ENCODE results near the gene ZDHHC14. TPM values are rescaled to one million over a fixed set of nuclear protein-coding genes. Genes with fewer than 3 reads are reported as not detected.

ZDHHC14 gene
- total RNA-seq, 1 experiment from 2014 or later, result 3.2 TPM

- TF ChIP-seq CTCF (conservative IDR thresholded peaks at IDR 0.05; ENCODE audit: low read depth, low read length) (no peak), EZH2 (IDR thresholded peaks at IDR 0.05; ENCODE audit: borderline replicate concordance, low read depth, low read length, poor library complexity, severe bottlenecking) (no peak)
- intact Hi-C loops (cut with micrococcal nuclease; ENCODE audit: unreplicated experiment), result no loop called here
- ChIA-PET CTCF (no interaction called here), POLR2A (ENCODE audit: low non-redundant PET) (no interaction called here)
- H3K27ac ChIP-seq (ENCODE audit: low read depth, low read length, poor library complexity, severe bottlenecking), result no peak overlapping the region
- no peaks in the 10 kb centered on the region for H3K36me3 ChIP-seq (ENCODE audit: insufficient read depth, low read length, poor library complexity, severe bottlenecking)
- no peak for DNase-seq (ENCODE audit: low spot score)
- H3K4me3 ChIP-seq (ENCODE audit: low read depth, low read length, poor library complexity, severe bottlenecking), result no peak overlapping the region
- H3K27me3 ChIP-seq (replicated peaks; ENCODE audit: insufficient read depth, low read depth, low read length, poor library complexity), result no peaks in the 10 kb centered on the region
- H3K4me1 ChIP-seq (ENCODE audit: insufficient read depth, low read length, poor library complexity, severe bottlenecking), result no peaks in the 10 kb centered on the region
- H3K9me3 ChIP-seq (ENCODE audit: low read depth, low read length, poor library complexity, severe bottlenecking), result no peaks in the 10 kb centered on the region
- BruUV-seq (replicated peaks), result no TSS peak
Measured at GRCh38 chr6:157604816-157605215, 223.8 kb downstream of the ZDHHC14 start.

- intact Hi-C loops (cut with micrococcal nuclease; ENCODE audit: unreplicated experiment), result no loop called here
- no peaks in the 10 kb centered on the region for H3K4me1 ChIP-seq (ENCODE audit: insufficient read depth, low read length, poor library complexity, severe bottlenecking)
- no peak overlapping the region for H3K4me3 ChIP-seq (ENCODE audit: low read depth, low read length, poor library complexity, severe bottlenecking)
- DNase-seq (ENCODE audit: low spot score), result no peak
- no peak overlapping the region for H3K27ac ChIP-seq (ENCODE audit: low read depth, low read length, poor library complexity, severe bottlenecking)
- no peaks in the 10 kb centered on the region for H3K27me3 ChIP-seq (replicated peaks; ENCODE audit: insufficient read depth, low read depth, low read length, poor library complexity)
- H3K9me3 ChIP-seq (ENCODE audit: low read depth, low read length, poor library complexity, severe bottlenecking), result no peaks in the 10 kb centered on the region
- POLR2A ChIA-PET (ENCODE audit: low non-redundant PET), result no interaction called here
- TF ChIP-seq EZH2 (IDR thresholded peaks at IDR 0.05; ENCODE audit: borderline replicate concordance, low read depth, low read length, poor library complexity, severe bottlenecking) (no peak), CTCF (conservative IDR thresholded peaks at IDR 0.05; ENCODE audit: low read depth, low read length) (no peak)
- BruUV-seq (replicated peaks), result no TSS peak
- no peaks in the 10 kb centered on the region for H3K36me3 ChIP-seq (ENCODE audit: insufficient read depth, low read length, poor library complexity, severe bottlenecking)
- CTCF ChIA-PET, result no interaction called here
Measured at GRCh38 chr6:157605484-157605883, 224.5 kb downstream of the ZDHHC14 start.

GRCh38 chr6:157606516-157606915 lies 225.5 kb downstream of the ZDHHC14 start:
- no peak for DNase-seq (ENCODE audit: low spot score)
- ChIA-PET POLR2A (ENCODE audit: low non-redundant PET) (no interaction called here), CTCF (no interaction called here)
- Histone ChIP-seq H3K27ac (ENCODE audit: low read depth, low read length, poor library complexity, severe bottlenecking) (no peak overlapping the region), H3K4me1 (ENCODE audit: insufficient read depth, low read length, poor library complexity, severe bottlenecking) (no peaks in the 10 kb centered on the region), H3K4me3 (ENCODE audit: low read depth, low read length, poor library complexity, severe bottlenecking) (no peak overlapping the region), H3K36me3 (ENCODE audit: insufficient read depth, low read length, poor library complexity, severe bottlenecking) (no peaks in the 10 kb centered on the region), H3K9me3 (ENCODE audit: low read depth, low read length, poor library complexity, severe bottlenecking) (no peaks in the 10 kb centered on the region), H3K27me3 (replicated peaks; ENCODE audit: insufficient read depth, low read depth, low read length, poor library complexity) (no peaks in the 10 kb centered on the region)
- intact Hi-C loops (cut with micrococcal nuclease; ENCODE audit: unreplicated experiment), result no loop called here
- no peak for TF ChIP-seq EZH2 (IDR thresholded peaks at IDR 0.05; ENCODE audit: borderline replicate concordance, low read depth, low read length, poor library complexity, severe bottlenecking)
- no peak for TF ChIP-seq CTCF (conservative IDR thresholded peaks at IDR 0.05; ENCODE audit: low read depth, low read length)
- BruUV-seq (replicated peaks), result no TSS peak

Measured in A673 (cell line).